Upper lobe of left lung (tissue), 4 donors: ENCODE measurements around the gene NME7.

Experiments used
- CTCF ChIP-seq, 6 experiments: fragments of 450-650 bp in 4 of 6; fragments of 200-600 bp in 2 of 6; sonication (generic) in 2 of 6; IDR thresholded peaks; one replicate each; pipeline ENCODE4 v1.5.1; 2016 to 2019; ENCODE audit warnings: antibody characterized with exemption in 6 of 6
- EP300 ChIP-seq, 4 donors: sonication (generic); formaldehyde crosslinking; IDR thresholded peaks; one replicate each; pipeline ENCODE4 v1.5.1; 2017; ENCODE audit warnings: antibody characterized with exemption in 4 of 4, control low read depth in 2 of 4
- POLR2A ChIP-seq, 4 donors: fragments of 450-650 bp; IDR thresholded peaks; one replicate each; pipeline ENCODE4 v1.5.1; 2016 to 2017; ENCODE audit warnings: antibody characterized with exemption in 4 of 4, mild to moderate bottlenecking in 2 of 4
- POLR2AphosphoS5 ChIP-seq, 2 donors: sonication (generic); formaldehyde crosslinking; IDR thresholded peaks; one replicate each; pipeline ENCODE4 v1.5.1; 2017; ENCODE audit warnings: antibody characterized with exemption in 2 of 2

- TF ChIP-seq POLR2A (IDR thresholded peaks at IDR 0.05) = no peak
- TF ChIP-seq CTCF (IDR thresholded peaks at IDR 0.05) = no peak
- TF ChIP-seq POLR2AphosphoS5 (IDR thresholded peaks at IDR 0.05) = no peak
- TF ChIP-seq EP300 (IDR thresholded peaks at IDR 0.05) = no peak
Observed at GRCh38 chr1:169236880-169237279, 130.7 kb downstream of the NME7 start.
